GM20431 (cell line): ENCODE measurements around the gene EIF1AD.

Experiments used
- in situ Hi-C: fragments of 300-500 bp; cut with MseI, MboI; formaldehyde crosslinking; loops from one replicate; pipeline ENCODE4 v1.15.0; 2020; ENCODE audit warnings: low sequenced_read_pairs; ENCODE audit not compliant: unreplicated experiment

Gene EIF1AD

DNA sequence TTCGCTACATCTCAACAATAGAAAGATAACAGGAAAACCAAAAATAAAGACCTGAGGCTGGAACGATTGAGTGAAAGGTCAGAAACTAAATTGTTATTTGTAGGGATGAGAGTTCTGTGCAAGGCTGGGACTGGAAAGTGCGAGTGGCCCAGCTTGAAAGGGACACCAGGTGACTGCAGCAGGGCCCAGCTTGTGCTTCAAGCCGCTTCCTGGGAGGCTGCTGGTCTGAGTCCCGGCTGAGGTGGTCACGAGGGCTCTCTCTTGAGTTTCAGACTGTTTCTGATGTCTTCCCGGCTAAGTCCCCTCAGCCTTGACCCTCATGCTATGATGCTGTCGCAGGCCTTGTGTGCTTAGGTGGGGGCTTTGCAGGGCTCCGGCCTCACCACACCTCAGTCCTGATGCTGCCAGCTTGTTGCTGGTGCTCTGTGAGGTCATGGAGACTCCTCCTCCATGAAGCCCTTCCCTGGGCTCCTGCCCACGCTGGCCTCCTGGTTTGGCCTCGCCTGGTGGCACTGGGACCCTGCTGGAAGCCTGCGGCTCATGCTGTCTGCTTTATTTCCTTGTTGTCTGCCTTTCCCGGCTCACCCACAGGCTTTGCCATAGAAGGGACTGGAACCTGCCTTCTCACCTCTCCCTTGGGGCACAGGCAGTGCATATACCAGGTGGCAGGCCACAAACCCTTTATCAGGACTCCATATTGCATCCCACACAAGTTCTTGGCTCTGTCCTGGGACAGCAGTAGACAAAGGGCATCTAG, 4.4 kb upstream of the EIF1AD start:
- in situ Hi-C loops = no loop called here

DNA sequence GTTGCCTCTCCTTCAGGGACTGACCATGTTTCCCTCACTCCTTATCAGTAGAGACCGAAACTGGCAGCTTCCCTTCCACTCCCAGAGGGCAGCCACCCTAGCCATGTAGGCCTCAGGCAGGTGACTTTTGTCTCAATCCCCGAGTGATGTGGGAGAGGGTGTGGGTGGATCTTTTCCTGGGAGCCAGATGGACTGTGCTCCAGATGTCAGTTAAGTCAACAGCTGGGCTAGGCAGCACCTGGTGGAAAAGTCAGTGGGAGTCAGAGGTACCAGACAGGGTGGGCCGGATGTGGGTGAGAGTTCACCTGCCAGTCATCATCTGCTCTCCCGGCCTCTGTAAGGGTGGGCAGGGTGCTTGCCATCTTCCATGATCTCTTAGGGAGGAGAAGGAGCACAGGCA, 2.2 kb upstream of the EIF1AD start:
- in situ Hi-C loops = no loop called here

DNA sequence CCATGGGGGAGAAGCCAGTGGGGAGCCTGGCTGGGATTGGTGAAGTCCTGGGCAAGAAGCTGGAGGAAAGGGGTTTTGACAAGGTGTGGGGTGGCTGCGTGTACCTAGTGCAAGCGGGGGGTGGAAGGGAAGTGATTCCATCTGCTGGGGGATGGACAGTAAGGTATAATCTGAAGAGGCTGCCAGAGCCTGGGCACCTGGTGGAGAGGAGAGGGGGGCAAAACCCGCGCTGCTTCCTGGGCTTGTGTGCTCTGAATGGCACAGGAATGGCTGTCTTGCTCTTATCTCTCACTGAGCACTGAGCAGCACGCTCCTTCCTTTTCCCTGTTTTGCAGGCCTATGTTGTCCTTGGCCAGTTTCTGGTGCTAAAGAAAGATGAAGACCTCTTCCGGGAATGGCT, 1.3 kb upstream of the EIF1AD start:
- in situ Hi-C loops = no loop called here

- in situ Hi-C loops = no loop called here
These were observed 780 bp upstream of the EIF1AD start for GRCh38 chr11:66002648-66003225.

GRCh38 chr11:65997286-65997685, 4.7 kb downstream of the EIF1AD start:
- in situ Hi-C loops = loop anchor here (25.0 kb wide), 1 partner anchor 285 kb away; the partner anchor contains the start of genes KAT5 and RNASEH2C

GRCh38 chr11:65992056-65992455, 9.9 kb downstream of the EIF1AD start:
- in situ Hi-C loops = loop anchor here (25.0 kb wide), 1 partner anchor 280 kb away; the partner anchor contains the start of genes KAT5 and RNASEH2C

DNA sequence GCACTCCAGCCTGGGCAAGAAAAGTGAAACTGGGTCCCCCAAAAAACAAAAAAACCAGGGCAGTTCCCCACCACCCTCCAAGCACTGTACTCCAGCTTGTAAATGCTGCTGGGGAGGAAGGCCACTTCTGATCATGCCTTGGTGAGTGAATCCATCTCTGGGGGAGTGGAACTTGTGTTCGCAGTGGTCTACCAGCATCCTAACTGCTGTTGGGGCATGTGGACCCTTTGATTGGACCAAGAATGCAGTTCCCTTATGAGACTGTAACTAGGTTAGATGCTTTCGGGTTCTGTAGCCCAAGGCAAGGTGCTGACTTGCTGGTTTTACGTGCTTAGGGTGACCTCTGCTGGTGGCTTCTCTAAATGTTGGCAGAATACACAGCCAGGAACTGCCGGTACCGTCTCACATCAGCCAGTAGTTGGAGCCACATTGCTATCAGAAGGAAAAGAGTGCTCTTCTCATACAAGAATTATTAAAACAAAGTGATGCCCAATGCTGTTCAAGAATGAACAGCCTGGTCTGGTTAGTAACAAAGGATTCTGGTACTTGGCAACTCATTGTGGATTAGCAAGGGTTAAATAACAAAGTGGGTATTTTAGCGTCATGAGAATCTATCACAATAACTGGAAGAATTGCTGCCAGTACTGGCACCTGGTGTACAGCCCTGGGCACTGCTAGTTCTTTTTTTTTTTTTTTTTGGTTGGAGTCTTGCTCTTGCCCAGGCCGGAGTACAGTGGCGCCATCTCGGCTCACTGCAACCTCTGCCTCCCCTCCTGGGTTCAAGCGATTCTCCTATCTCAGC, 13.0 kb downstream of the EIF1AD start:
- in situ Hi-C loops = loop anchor here (5.0 to 25.0 kb wide), 2 partner anchors 107 to 277 kb away; partner anchors contain the start of genes KAT5 and RNASEH2C

DNA sequence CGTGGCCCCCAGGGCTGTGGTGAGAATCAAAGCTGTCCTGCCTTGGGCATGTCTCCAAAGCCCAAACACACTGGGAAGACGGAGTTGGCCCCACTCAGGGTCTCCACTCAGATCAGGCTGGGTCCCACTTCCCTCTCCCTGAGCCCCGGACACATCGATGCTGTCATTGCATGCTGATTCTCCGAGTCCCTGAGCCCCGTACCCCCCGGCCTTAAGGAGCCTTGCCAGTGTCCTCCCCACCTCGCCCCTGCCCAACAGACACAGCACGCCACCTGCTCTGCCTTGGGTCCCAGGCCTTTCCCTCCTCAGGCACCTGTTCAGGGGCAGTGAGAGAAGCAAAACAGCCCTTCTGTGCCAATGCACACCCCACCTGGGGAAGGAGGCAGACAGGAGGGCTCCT, 14.6 kb downstream of the EIF1AD start:
- in situ Hi-C loops = loop anchor here (5.0 to 25.0 kb wide), 2 partner anchors 105 to 275 kb away; partner anchors contain the start of genes KAT5 and RNASEH2C

DNA sequence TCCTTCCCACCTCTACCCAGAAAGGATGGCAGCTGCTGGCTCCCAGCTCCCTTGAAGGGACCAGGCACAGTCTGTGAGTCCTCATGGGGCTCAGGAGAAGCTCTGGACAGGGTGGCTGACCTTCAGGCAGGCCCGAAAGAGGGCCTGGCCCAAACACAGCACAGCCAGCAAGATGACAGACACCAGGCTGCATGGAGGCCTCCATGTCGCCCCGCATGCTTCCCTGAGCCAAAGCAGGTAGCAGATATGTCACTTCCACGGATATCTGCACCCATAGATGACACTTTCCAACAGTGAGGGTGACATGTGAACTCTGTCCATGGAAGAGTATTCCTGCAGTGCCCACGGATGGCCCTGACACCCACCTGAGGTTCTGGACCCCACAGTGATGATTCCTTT, 18.4 kb downstream of the EIF1AD start:
- in situ Hi-C loops = loop anchor here (25.0 kb wide), 1 partner anchor 271 kb away; the partner anchor contains the start of genes KAT5 and RNASEH2C

DNA sequence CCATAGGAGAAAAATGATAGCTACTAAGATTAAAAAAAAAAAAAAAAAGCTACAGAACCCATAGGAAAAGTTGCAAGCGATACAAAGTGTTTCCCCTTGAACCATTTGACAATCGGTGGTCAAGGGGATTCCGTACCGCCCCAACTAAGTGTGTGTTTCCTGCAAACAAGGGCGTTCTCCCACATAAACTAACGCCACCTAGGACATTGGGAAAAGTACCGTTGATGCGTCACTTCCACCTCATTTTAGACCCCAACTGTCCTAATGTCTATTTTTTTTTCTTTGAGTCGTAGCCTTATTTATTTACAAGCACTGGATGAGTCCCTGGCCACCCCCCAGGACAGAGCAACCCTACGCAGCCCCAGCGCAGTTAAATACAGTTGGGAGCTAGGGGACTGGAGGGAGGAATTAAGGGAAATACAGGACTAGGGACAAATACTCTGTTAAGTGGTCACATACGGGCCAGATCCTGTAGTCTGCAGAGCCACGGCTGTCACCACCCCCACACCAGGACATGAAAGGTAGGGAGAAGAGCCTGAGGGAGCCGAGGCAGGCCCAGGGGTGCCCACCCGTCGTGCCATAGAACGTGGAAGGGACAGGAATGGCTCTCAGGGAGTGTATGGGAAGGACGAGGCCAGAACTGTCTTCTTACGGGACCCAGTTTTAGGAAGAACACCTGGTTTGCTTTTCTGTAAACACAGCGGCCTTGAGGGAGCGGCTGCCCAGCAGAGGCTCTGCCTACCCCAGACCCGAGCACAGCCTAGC, 19.0 kb downstream of the EIF1AD start:
- in situ Hi-C loops = loop anchor here (25.0 kb wide), 1 partner anchor 271 kb away; the partner anchor contains the start of genes KAT5 and RNASEH2C

DNA sequence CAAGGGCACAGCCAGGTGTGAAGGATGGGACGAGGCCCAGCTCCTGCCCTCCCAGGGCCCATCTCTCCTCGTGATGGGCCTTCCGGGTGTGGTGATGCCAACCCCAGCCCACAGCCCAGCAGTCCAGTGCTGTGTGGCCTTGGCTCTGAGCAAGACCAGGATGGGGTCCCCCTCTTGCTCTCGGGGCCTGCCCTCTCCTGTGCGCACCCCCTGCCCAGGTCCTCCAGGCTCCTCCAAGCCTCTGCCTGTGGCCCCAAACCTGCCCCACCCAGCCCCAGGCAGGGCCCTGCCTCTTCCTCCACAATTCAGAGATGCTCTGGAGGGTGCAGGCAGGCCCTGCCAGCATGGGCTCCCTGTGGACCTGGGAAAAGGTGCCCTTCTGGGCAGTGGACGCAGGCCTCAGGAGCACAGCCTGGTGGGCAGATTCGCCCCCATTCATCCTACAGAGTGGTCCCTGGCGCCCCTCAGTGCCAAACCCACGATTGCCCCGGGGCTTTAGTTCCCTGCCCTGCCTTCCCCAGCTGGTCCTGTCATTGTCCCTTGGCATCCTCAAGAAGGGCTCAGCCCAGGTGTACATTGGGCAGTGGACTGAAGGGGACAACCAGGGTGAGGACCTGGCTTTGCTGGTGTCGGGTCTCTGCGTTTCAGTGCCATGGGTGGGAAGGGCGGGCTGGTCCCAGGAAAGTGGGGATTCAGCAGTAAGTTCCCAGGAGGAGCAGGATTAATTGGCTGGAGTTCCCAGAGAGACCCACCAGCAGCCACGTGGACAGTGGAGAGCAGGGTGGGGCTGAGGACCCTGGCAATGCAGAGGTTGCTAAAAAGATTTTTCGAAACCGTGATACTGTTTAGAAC, 19.8 kb downstream of the EIF1AD start:
- in situ Hi-C loops = loop anchor here (25.0 kb wide), 1 partner anchor 270 kb away; the partner anchor contains the start of genes KAT5 and RNASEH2C

DNA sequence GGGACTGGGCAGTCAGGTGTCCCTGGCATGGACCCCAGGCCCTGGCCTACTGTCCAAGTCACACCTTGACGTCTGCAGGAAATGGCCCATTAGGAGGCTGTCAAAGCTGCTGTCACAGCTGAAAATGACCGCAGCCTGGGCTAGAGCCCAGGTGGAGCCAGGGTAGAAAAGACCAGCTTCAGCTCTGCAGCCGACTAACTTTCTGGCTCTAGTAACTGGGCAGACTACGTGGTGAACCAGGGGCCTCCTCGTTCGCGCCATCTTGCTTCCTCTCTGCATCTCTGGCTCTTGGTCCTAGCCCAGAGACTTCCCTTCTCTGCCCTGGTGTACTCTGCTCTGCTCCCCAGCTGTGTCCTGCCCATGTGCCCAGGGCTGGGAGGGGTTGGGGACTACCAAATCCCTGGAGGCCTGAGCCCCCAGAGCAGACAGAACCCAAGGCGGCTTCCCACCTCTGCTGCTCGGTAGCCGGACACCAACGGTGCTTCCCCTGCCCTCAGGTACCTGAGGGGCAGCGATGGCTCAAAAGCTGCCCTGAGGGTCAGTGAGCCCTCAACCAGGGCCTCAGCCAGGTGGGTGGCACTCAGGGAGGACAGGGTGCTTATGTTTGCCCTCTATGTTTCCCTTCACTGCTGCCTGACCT, 20.7 kb downstream of the EIF1AD start:
- in situ Hi-C loops = loop anchor here (25.0 kb wide), 1 partner anchor 269 kb away; the partner anchor contains the start of genes KAT5 and RNASEH2C

- in situ Hi-C loops = loop anchor here (25.0 kb wide), 1 partner anchor 267 kb away; the partner anchor contains the start of genes KAT5 and RNASEH2C
These were observed 22.6 kb downstream of the EIF1AD start for GRCh38 chr11:65979261-65979759.

- in situ Hi-C loops = loop anchor here (25.0 kb wide), 1 partner anchor 266 kb away; the partner anchor contains the start of genes KAT5 and RNASEH2C
These were observed 23.3 kb downstream of the EIF1AD start for GRCh38 chr11:65978391-65979238.

- in situ Hi-C loops = loop anchor here (25.0 kb wide), 1 partner anchor 266 kb away; the partner anchor contains the start of genes KAT5 and RNASEH2C
These were observed 24.2 kb downstream of the EIF1AD start for GRCh38 chr11:65977621-65978390.
